Spleen (tissue), 7 donors: ENCODE measurements around the gene SV2C.

Source experiments
- CTCF ChIP-seq, 11 experiments: fragments of 200-600 bp in 7 of 11; fragments of 450-650 bp in 4 of 11; sonication (generic) in 4 of 11; IDR thresholded peaks in 8 of 11; conservative IDR thresholded peaks in 3 of 11; 1 replicate in 7 of 11; 2 replicates in 4 of 11; pipeline versions ENCODE4 v1.4.0 to v1.8.0; 2016 to 2021; ENCODE audit warnings: antibody characterized with exemption in 11 of 11, inconsistent platforms in 4 of 11, mild to moderate bottlenecking in 1 of 11
- POLR2A ChIP-seq, 3 donors: fragments of 450-650 bp; IDR thresholded peaks; one replicate each; pipeline ENCODE4 v1.5.1; 2017; ENCODE audit warnings: antibody characterized with exemption in 3 of 3, mild to moderate bottlenecking in 1 of 3
- POLR2AphosphoS5 ChIP-seq, 3 donors: sonication (generic); formaldehyde crosslinking; IDR thresholded peaks; one replicate each; pipeline ENCODE4 v1.5.1; 2017; ENCODE audit warnings: antibody characterized with exemption in 3 of 3
- donor health status: DM: no; HTN: no; CAD: no; lungs with moderate emphysema.
- donor health status: DM: no; HTN: no; CAD: no.
- donor health status: DM: no; HTN: no; CAD: no.

GRCh38 chr5:76213858-76214257 is 130.7 kb downstream of the SV2C start:
- TF ChIP-seq CTCF (IDR thresholded peaks at IDR 0.05 in 8 of 11, conservative IDR thresholded peaks at IDR 0.05 in 3 of 11) (no peak), POLR2A (IDR thresholded peaks at IDR 0.05) (no peak), POLR2AphosphoS5 (IDR thresholded peaks at IDR 0.05) (no peak)
